ENCODE results near the gene NOP58.

- no peak for TF ChIP-seq ZNF292 (tag by site-specific recombination; IDR thresholded peaks at IDR 0.05; ENCODE audit: borderline replicate concordance, low read depth)
- no peak for TF ChIP-seq ZIC2 (tag by site-specific recombination; IDR thresholded peaks at IDR 0.05)
These were observed 25.4 kb downstream of the NOP58 start for GRCh38 chr2:202290970-202291369.

All from HEK293 (cell line).